Mucosa of gallbladder (tissue), 1 donor: Measurements from ENCODE around the gene GATA2. TPM values are rescaled to one million over a fixed set of nuclear protein-coding genes. Genes with fewer than 3 reads are reported as not detected.

Experiments used
- DNase-seq: peaks from one replicate; pipeline ENCODE4 v3.0.0-alpha.2; 2020; ENCODE audit warnings: low spot score
- total RNA-seq: library from RNA; stranded (reverse); gene quantifications from one replicate; pipeline ENCODE4 v1.2.1, GENCODE V29; 2021
- donor health status: DM: no; HTN: no; CAD: no.

GATA2 gene
- total RNA-seq, 1 donor from 2014 or later, result 22.8 TPM

DNA sequence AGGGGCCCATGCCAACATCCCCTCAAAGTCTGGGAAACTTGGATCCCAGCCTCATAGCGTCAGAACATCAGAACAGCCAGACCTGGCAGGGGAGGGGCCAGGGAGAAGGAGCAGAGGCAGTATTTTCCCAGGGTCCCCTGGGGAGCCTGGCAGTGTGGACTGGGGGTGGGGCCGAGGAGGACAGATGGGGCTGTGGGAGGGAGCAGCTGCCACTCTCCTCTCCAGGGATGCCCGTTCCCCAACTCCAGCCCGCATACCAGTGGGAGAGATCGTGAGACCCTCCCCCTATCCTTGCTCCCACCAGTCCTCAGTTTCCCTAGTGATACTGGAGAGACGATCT is 19.9 kb downstream of the GATA2 start:
- no peak for DNase-seq

GRCh38 chr3:128472449-128473179 is 20.4 kb downstream of the GATA2 start:
- DNase-seq, result no peak

- DNase-seq, result no peak
Measured at GRCh38 chr3:128471720-128472119, 21.3 kb downstream of the GATA2 start.

DNA sequence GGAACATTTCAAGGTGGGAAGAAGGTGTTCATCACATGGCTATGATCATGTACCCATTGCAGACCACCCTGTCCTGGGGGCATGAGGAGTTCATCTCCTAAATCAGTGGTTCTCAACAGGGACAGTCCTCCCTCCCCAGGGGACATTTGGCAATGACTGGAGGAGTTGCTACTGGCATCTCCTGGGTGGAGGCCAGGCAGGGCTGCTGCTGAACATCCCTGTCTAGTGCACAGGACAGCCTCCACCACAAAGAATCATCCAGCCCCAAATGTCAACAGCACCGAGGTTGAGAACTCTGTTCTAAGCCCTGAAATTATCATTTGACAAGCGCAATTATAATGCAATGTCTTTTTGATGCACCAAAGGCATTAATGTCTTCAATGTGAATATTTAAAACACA is 21.9 kb downstream of the GATA2 start:
- DNase-seq, result no peak

DNA sequence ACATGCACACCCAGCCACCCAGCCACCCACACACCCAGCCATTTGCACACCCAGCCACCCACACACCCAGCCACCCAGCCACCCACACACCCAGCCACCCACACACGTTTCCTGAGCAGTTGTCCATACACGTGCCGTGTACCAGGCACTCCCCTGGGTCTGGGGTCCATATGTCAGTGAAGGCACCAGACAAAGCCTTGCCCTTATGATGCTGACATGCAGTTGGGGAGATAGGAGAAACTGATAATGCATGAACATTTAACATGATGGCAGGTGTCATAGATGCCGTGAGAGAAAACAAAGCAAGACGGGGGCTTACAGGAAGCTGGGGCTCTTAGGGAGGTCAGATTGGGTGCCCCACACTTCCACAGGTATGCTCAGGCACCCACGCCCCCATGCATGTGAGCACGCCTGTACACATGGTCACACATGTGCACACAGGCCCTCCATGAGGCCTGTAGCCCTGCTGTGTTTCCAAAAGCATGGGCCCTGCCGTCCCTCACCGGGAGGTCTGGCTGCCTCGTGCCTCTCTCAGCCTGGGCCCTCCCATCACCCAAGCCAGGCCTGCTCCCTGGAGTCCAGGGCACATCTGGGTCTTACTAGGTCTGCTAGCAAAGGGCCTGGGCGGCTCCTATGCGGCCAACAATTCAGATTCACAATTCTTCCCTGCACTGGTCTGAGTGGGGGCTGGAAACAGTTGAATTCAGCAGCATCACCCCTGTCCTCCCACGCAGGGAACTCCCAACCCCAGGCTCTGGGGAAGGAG is 22.7 kb downstream of the GATA2 start:
- DNase-seq, result no peak

DNA sequence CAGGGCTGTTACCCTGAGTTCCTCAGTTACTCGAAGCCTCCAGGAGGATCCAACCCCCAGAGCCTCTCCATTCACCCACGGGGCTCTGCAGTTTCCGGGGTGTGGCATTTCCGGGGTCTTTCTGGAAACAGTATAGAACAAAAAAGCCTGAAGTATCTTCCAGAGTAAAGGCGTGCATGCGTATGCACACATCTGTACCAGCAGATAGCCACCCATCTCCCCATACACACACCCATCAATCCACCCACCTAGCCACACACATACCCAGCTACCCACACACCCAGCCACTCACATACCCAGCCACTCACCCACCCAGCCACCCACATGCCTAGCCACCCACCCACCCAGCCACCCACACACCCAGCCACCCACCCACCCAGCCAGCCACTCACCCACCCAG is 23.4 kb downstream of the GATA2 start:
- DNase-seq, result no peak

GRCh38 chr3:128468791-128469527 is 24.0 kb downstream of the GATA2 start:
- no peak for DNase-seq

DNA sequence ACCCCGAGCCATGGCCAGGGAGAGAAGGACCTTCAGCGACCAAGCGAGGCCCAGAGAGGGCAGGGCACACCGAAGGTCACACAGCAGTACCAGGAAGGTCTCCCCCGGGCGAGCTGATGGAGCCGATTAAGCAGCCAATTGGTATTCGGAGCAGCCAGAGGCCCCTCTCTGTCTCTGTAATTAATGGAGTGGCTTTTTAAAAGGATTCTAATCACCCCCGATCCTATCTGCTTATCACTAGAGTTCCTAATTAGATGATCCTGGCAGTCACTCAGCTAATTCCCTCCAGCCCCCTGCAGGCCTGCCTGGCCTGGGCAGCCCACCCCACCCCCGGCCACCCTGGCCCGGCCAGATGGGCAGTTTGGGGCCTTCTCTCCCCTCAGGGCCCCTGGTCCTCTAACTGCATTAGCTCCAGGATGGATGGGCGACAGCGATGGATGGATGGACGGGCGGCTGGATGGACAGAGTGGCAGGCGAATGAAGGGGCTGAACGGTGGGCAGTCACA is 24.7 kb downstream of the GATA2 start:
- no peak for DNase-seq

- no peak for DNase-seq
Measured at GRCh38 chr3:128466840-128467541, 26.0 kb downstream of the GATA2 start, which contains the start of gene DNAJB8. Gene DNAJB8, minus strand, starts transcription at chr3:128466890. Its CDS starts 3,645 bp downstream, at chr3:128463245.

DNA sequence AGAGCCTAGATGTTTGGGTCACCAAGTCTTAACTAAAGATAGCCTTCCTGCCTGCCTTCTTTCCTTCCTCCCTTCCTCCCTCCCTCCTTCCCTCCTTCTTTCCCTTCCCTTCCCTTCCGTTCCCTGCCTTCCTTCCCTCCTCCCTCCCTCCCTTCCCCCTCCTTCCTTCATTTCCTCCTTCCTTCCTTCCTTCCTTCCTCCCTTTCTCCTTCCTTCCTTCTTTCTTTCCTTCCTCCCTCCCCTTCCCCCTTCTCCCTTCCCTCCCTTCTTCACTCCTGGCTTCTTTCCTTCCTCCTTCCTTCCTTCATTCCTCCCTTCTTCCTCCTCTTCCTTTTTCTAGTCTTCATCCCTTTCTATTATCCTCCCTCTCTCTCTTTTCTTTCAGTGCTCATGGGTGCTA is 28.3 kb downstream of the GATA2 start:
- no peak for DNase-seq

- no peak for DNase-seq
Measured at GRCh38 chr3:128464188-128464587, 28.8 kb downstream of the GATA2 start.

- no peak for DNase-seq
Measured at GRCh38 chr3:128463771-128464170, 29.2 kb downstream of the GATA2 start.

- no peak for DNase-seq
Measured at GRCh38 chr3:128463354-128463753, 29.6 kb downstream of the GATA2 start.

DNA sequence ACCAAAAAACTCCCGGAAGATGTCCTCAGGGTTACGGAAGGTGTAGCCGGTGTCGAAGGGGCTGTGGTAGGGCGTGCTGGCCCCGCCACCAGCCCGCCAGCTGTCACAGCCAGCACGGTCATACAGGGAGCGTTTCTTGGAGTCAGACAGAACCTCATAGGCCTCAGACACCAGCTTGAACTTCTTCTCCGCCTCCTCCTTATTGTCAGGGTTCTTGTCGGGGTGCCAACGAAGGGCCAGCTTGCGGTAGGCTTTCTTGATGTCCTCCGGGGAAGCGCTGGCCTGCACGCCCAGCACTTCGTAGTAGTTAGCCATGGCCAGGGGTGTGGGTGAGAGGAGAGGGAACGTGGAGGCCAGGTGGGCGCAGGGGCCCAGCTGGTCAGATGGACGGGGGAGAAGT is 30.1 kb downstream of the GATA2 start:
- no peak for DNase-seq

GRCh38 chr3:128462341-128462910 is 30.6 kb downstream of the GATA2 start:
- no peak for DNase-seq

GRCh38 chr3:128461731-128462130 is 31.3 kb downstream of the GATA2 start:
- DNase-seq, result no peak

GRCh38 chr3:128459461-128459820 is 33.6 kb downstream of the GATA2 start:
- DNase-seq, result no peak

DNA sequence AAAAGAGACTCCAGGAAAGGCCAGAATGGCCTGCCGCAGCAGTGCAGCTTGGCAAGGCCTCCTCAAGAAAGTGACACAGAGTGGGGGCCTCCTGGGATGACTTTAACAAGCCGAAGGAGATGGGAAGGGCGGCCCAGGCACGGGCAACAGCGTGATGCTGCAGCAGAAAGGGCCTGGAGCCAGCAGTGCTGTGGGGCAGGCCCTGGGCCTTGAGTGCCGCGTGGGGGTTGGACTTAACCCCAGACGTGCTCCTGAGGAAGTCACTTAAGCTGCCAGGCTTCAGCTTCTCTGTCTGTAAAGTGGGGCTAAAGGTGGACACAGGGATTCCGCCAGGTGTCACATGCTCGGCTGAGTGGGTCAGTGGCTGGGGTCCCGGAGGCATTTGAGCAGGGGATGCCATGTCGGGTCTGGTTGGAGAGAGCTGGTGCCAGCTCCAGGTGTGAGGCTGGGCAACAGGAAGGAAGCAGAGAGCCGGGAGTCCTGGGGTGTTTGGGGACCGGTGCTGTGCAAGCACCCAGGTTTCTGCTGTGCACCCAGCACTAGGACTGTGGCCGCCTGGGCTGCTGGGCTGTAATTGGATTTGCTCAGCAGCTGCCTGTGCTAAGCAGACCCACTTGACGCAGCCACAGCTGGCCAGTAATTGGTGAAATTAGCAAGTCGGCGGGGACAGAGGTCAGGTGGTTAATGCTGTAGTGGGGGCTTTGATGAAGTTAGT is 34.1 kb downstream of the GATA2 start:
- no peak for DNase-seq

- no peak for DNase-seq
Measured at GRCh38 chr3:128457937-128458336, 35.1 kb downstream of the GATA2 start.

DNA sequence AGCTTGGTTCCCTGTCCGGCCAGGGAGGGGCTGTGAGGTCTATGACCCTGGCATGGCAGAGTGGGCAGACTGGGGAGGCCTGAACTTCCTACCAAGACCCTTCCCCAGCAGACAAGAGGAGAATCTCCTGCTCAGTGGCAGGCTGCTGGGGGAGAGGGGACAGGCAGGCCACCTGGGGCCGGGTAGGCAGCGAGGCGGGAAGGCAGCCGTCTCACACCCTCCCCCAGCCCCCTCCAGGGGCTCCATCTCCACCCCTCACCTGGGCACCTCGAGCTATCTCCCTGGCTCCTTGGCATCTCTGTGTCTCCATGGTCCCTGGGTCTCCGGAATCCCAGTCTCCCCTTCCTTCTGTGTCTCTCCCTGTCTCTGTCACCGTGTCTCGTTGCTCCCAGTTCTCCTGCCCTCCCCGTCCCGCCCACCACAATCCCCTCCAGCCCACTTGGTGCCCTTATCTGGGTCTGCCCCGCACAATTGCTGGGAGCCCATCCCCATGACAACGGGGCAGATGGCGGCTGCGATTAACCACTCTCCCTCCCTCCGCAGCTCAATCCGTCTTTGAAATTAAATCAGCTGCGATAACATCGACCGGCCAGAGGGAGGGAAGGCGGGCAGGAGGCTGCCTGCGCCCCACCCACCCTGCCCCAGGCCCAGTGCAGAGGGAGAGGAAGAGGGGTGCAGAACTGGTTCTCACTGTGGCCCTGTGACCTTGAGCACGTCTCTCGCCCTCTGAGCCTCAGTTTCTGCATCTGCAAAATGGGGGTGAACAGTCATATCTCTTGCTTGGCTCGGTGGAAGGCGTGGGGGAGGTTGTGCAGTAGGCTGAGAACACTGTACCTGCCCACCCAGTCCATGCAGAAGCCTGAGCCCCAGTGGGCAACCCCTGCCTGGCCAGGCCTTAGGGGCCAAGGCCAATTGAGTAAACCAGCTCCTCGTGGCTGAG is 36.0 kb downstream of the GATA2 start:
- DNase-seq, result no peak
